ENCODE data around the gene SMCR8. TPM values are rescaled to one million over a fixed set of nuclear protein-coding genes. Genes with fewer than 3 reads are reported as not detected.

The SMCR8 gene
- total and polyA plus RNA-seq, 10 of the 15 experiments (the other 5 are each of a cell fraction or from before 2014, with no cell fraction given), result 0.52 to 16.4 (median 8.0) TPM

DNA sequence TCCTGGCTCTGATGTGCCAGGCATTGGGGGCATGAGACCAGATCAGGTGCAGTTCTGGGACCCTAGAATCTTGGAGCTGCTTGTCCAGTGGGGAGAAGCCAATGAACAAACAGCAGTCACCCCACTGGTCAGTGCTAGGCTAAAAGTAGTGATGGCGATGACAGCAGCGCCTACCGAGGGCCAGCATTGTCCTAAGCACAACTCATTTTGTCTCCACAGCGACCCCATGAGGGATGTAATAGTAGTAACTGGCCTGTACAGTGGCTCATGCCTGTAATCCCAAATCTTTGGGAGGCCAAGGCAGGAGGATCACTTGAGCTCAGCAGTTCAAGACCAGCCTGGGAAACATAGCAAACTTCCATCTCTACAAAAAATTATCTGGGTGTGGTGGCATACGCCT is 6.2 kb downstream of the SMCR8 start:
- no peak overlapping the region for H3K4me2 ChIP-seq (ENCODE audit: control insufficient read depth, insufficient read depth)
- peaks cover 8% of the 10 kb centered on the region for H4K20me1 ChIP-seq (ENCODE audit: control insufficient read depth, insufficient read depth)
- no peak overlapping the region for H3K27ac ChIP-seq (ENCODE audit: control insufficient read depth, insufficient read depth)
- H3K27me3 ChIP-seq (replicated peaks in 1 of 2; ENCODE audit: control insufficient read depth in 2 of 2, insufficient read depth in 2 of 2, low read length in 1 of 2), result no peaks in the 10 kb centered on the region
- intact Hi-C loops (cut with micrococcal nuclease; ENCODE audit: unreplicated experiment) (no loop called here), in situ Hi-C loops (cut with MboI) (no loop called here)
- no peak overlapping the region for H3K9ac ChIP-seq (ENCODE audit: control insufficient read depth, insufficient read depth, low read length)
- peaks cover 27% of the 10 kb centered on the region for H3K79me2 ChIP-seq (ENCODE audit: control insufficient read depth, insufficient read depth, low read length)
- ChIA-PET SMC1A (ENCODE audit: uncharacterized antibody, unreplicated experiment) (no interaction called here), RAD21 (ENCODE audit: unreplicated experiment) (no interaction called here), POLR2A (no interaction called here), CTCF (interaction anchor here (0.6 to 1.2 kb wide), 2 partner anchors 106 to 129 kb away, joined by 3 to 4 read pairs; no protein-coding TSS in a partner anchor)
- no TSS peak for BruUV-seq (replicated peaks)
- H3K4me3 ChIP-seq, result no peak overlapping the region
- WGBS (ENCODE audit: insufficient coverage, insufficient replicate concordance, low lambda C conversion rate, missing lambda C conversion rate), result 42% methylated on average over 5 of the region's 5 CpGs
- TF ChIP-seq, protein P1, sequence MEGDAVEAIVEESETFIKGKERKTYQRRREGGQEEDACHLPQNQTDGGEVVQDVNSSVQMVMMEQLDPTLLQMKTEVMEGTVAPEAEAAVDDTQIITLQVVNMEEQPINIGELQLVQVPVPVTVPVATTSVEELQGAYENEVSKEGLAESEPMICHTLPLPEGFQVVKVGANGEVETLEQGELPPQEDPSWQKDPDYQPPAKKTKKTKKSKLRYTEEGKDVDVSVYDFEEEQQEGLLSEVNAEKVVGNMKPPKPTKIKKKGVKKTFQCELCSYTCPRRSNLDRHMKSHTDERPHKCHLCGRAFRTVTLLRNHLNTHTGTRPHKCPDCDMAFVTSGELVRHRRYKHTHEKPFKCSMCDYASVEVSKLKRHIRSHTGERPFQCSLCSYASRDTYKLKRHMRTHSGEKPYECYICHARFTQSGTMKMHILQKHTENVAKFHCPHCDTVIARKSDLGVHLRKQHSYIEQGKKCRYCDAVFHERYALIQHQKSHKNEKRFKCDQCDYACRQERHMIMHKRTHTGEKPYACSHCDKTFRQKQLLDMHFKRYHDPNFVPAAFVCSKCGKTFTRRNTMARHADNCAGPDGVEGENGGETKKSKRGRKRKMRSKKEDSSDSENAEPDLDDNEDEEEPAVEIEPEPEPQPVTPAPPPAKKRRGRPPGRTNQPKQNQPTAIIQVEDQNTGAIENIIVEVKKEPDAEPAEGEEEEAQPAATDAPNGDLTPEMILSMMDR (IDR thresholded peaks at IDR 0.05 in 2 of 3, conservative IDR thresholded peaks at IDR 0.05 in 1 of 3; ENCODE audit: control insufficient read depth in 2 of 3, extremely low read depth in 1 of 3, insufficient read depth in 1 of 3, low read depth in 3 of 3, low read length in 3 of 3), result peak in 1 of 3 experiments; percentile 14; a peak in 1 of 6 replicates
- TF ChIP-seq MYC (IDR thresholded peaks at IDR 0.05; ENCODE audit: insufficient read depth, insufficient read length, insufficient replicate concordance, low read length, severe bottlenecking), result no peak
- TF ChIP-seq ZNF274 (IDR thresholded peaks at IDR 0.05; ENCODE audit: insufficient read depth, insufficient read length), result no peak
- TF ChIP-seq, protein P2, sequence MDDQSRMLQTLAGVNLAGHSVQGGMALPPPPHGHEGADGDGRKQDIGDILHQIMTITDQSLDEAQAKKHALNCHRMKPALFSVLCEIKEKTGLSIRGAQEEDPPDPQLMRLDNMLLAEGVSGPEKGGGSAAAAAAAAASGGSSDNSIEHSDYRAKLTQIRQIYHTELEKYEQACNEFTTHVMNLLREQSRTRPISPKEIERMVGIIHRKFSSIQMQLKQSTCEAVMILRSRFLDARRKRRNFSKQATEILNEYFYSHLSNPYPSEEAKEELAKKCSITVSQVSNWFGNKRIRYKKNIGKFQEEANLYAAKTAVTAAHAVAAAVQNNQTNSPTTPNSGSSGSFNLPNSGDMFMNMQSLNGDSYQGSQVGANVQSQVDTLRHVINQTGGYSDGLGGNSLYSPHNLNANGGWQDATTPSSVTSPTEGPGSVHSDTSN (IDR thresholded peaks at IDR 0.05; ENCODE audit: insufficient replicate concordance, low read depth, low read length), result no peak
- H3K4me1 ChIP-seq (ENCODE audit: control insufficient read depth, insufficient read depth, low read length), result peaks cover 32% of the 10 kb centered on the region
- ATAC-seq, result no peak
- no peak overlapping the region for H2AFZ ChIP-seq (ENCODE audit: control insufficient read depth, low read depth, low read length)
- no peak for DNase-seq (ENCODE audit: low read depth, low spot score)
- peaks cover 2 to 17% of the 10 kb centered on the region in 2 experiments; a peak in 2 of 4 replicates for H3K36me3 ChIP-seq (ENCODE audit: control insufficient read depth in 2 of 2, insufficient read depth in 2 of 2, low read length in 1 of 2)
- no peak for FAIRE-seq
- H3K9me3 ChIP-seq (replicated peaks; ENCODE audit: control insufficient read depth, insufficient read depth, low read length), result peaks cover 3% of the 10 kb centered on the region; the same call in 2 of the 3 replicates
